T-helper 17 cell (primary cell): ENCODE data around the gene ALG2. TPM values are rescaled to one million over a fixed set of nuclear protein-coding genes. Genes with fewer than 3 reads are reported as not detected.

Experiments used
- ATAC-seq: fragments of 150-1000 bp; cut with Tn5 transposase; 2 replicates; pipeline ENCODE4 v1.10.0; 2021; ENCODE audit warnings: mild to moderate bottlenecking, moderate library complexity
- DNase-seq, 3 donors: peaks; one replicate each; pipeline versions ENCODE4 v3.0.0 to v3.0.0-alpha.2; 2020 to 2021
- H3K9me3 ChIP-seq: one replicate; pipeline ENCODE4 v1.7.0; 2013; ENCODE audit warnings: low read length, mild to moderate bottlenecking; ENCODE audit not compliant: control insufficient read depth, poor library complexity, severe bottlenecking
- H3K27ac Mint-ChIP-seq: one replicate; pipeline ENCODE4 v1.8.0; 2022; ENCODE audit warnings: mild to moderate bottlenecking, moderate library complexity, mixed read lengths
- H3K27me3 Mint-ChIP-seq: one replicate; pipeline ENCODE4 v1.8.0; 2022; ENCODE audit warnings: mixed read lengths
- H3K36me3 Mint-ChIP-seq: one replicate; pipeline ENCODE4 v1.8.0; 2022; ENCODE audit warnings: low read depth, mixed read lengths
- H3K4me1 Mint-ChIP-seq: one replicate; pipeline ENCODE4 v1.8.0; 2022; ENCODE audit warnings: mild to moderate bottlenecking, mixed read lengths
- H3K4me3 Mint-ChIP-seq: one replicate; pipeline ENCODE4 v1.8.0; 2022; ENCODE audit warnings: mild to moderate bottlenecking, moderate library complexity, mixed read lengths
- total RNA-seq, 4 donors: library from RNA in 2 of 4; stranded (reverse) in 2 of 4; gene quantifications; one replicate each; pipeline ENCODE4 v1.2.3 and lab custom pipeline; 2022 to 2026

Gene ALG2
- total RNA-seq, 2 donors from 2014 or later = 17.9 to 19.5 TPM

GRCh38 chr9:99169982-99170761 lies 51.6 kb downstream of the ALG2 start:
- H3K4me3 Mint-ChIP-seq = no peak overlapping the region

GRCh38 chr9:99169086-99169485 lies 52.7 kb downstream of the ALG2 start:
- Mint-ChIP-seq H3K4me1 (peaks cover 8% of the 10 kb centered on the region), H3K4me3 (no peak overlapping the region), H3K36me3 (no peaks in the 10 kb centered on the region), H3K27me3 (peaks cover 18% of the 10 kb centered on the region), H3K27ac (no peak overlapping the region)
- no peak for ATAC-seq
- no peaks in the 10 kb centered on the region for H3K9me3 ChIP-seq
- DNase-seq = no peak

More at GRCh38 chr9:99169982-99170761, 51.6 kb downstream of the ALG2 start:
- Mint-ChIP-seq H3K27me3 (peaks cover 21% of the 10 kb centered on the region), H3K27ac (no peak overlapping the region), H3K36me3 (no peaks in the 10 kb centered on the region), H3K4me1 (peaks cover 8% of the 10 kb centered on the region)
- H3K9me3 ChIP-seq = no peaks in the 10 kb centered on the region
- DNase-seq (no peak), ATAC-seq (no peak)

GRCh38 chr9:99167694-99168093 lies 54.0 kb downstream of the ALG2 start:
- no peaks in the 10 kb centered on the region for H3K9me3 ChIP-seq
- DNase-seq (no peak), ATAC-seq (no peak)
- H3K4me3 Mint-ChIP-seq = no peak overlapping the region
- peaks cover 10% of the 10 kb centered on the region for H3K27me3 Mint-ChIP-seq
- peak overlapping the region; percentile 49 for H3K27ac Mint-ChIP-seq
- H3K36me3 Mint-ChIP-seq = no peaks in the 10 kb centered on the region
- peaks cover 10% of the 10 kb centered on the region for H3K4me1 Mint-ChIP-seq

- no peak for ATAC-seq
- H3K9me3 ChIP-seq = no peaks in the 10 kb centered on the region
- peaks cover 11% of the 10 kb centered on the region for H3K4me1 Mint-ChIP-seq
- H3K36me3 Mint-ChIP-seq = no peaks in the 10 kb centered on the region
- H3K4me3 Mint-ChIP-seq = no peak overlapping the region
- no peak overlapping the region for H3K27ac Mint-ChIP-seq
- peaks cover 8% of the 10 kb centered on the region for H3K27me3 Mint-ChIP-seq
- DNase-seq = no peak
These were observed 54.6 kb downstream of the ALG2 start for GRCh38 chr9:99167119-99167518.

Other genes with a start within 250 kb of the ALG2 start
- gene TGFBR1, start 116.8 kb downstream of the ALG2 start, total RNA-seq = 10 to 100 TPM; 23.5 to 29.1 TPM
- gene SEC61B, start 340 bp upstream of the ALG2 start, total RNA-seq = 10 to 100 TPM; 84.9 to 95.0 TPM